Measurements from ENCODE around the gene VPS16.
"Not testable (repeated sequence)": the region's sequence is repeated elsewhere in the genome, so short reads cannot be mapped to it uniquely, and the experiment has no call there.

VPS16 gene

GRCh38 chr20:2807019-2807418 lies 33.5 kb upstream of the VPS16 start:
- DNase-seq (ENCODE audit: low read depth in 2 of 2), result no peak

GRCh38 chr20:2807929-2808328 lies 32.6 kb upstream of the VPS16 start:
- not testable (repeated sequence) for DNase-seq (ENCODE audit: low read depth in 2 of 2)

- no peak for DNase-seq (ENCODE audit: low read depth in 2 of 2)
These were observed 30.9 kb upstream of the VPS16 start for GRCh38 chr20:2809690-2810089.

GRCh38 chr20:2812189-2812588 lies 28.4 kb upstream of the VPS16 start:
- DNase-seq (ENCODE audit: low read depth in 2 of 2), result no peak

GRCh38 chr20:2814076-2814475 lies 26.5 kb upstream of the VPS16 start:
- DNase-seq (ENCODE audit: low read depth in 2 of 2), result no peak

GRCh38 chr20:2814587-2815051 lies 25.9 kb upstream of the VPS16 start, which contains the start of gene C20orf141:
TSS of gene C20orf141 (plus strand) at chr20:2814987. CDS start at chr20:2815185, 198 bp downstream.
- DNase-seq (ENCODE audit: low read depth in 2 of 2), result no peak

GRCh38 chr20:2815242-2815900 lies 25.2 kb upstream of the VPS16 start:
- no peak for DNase-seq (ENCODE audit: low read depth in 2 of 2)

GRCh38 chr20:2816030-2816582 lies 24.4 kb upstream of the VPS16 start, which contains the start of gene TMEM239:
TSS of gene TMEM239 (plus strand) at chr20:2816364. CDS start at chr20:2816555, 191 bp downstream.
- DNase-seq (ENCODE audit: low read depth in 2 of 2), result no peak

GRCh38 chr20:2816583-2817340 lies 23.8 kb upstream of the VPS16 start:
- DNase-seq (ENCODE audit: low read depth in 2 of 2), result no peak

- DNase-seq (ENCODE audit: low read depth in 2 of 2), result no peak
These were observed 23.2 kb upstream of the VPS16 start for GRCh38 chr20:2817341-2817726.

- no peak for DNase-seq (ENCODE audit: low read depth in 2 of 2)
These were observed 22.5 kb upstream of the VPS16 start for GRCh38 chr20:2817891-2818595.

- no peak for DNase-seq (ENCODE audit: low read depth in 2 of 2)
These were observed 20.3 kb upstream of the VPS16 start for GRCh38 chr20:2820084-2820895.

- DNase-seq (ENCODE audit: low read depth in 2 of 2), result no peak
These were observed 19.4 kb upstream of the VPS16 start for GRCh38 chr20:2820896-2821869.

GRCh38 chr20:2822073-2822472 lies 18.5 kb upstream of the VPS16 start:
- no peak for DNase-seq (ENCODE audit: low read depth in 2 of 2)

- no peak for DNase-seq (ENCODE audit: low read depth in 2 of 2)
These were observed 14.8 kb upstream of the VPS16 start for GRCh38 chr20:2825761-2826160.

- no peak for DNase-seq (ENCODE audit: low read depth in 2 of 2)
These were observed 13.9 kb upstream of the VPS16 start for GRCh38 chr20:2826655-2827054.

GRCh38 chr20:2829376-2829775 lies 11.2 kb upstream of the VPS16 start:
- DNase-seq (ENCODE audit: low read depth in 2 of 2), result no peak

- DNase-seq (ENCODE audit: low read depth in 2 of 2), result not testable (repeated sequence)
These were observed 9.3 kb upstream of the VPS16 start for GRCh38 chr20:2831206-2831605.

- DNase-seq (ENCODE audit: low read depth in 2 of 2), result no peak
These were observed 6.8 kb upstream of the VPS16 start for GRCh38 chr20:2833761-2834160.

All from stimulated activated CD8-positive, alpha-beta memory T cell treated with anti-CD3 and anti-CD28 coated beads, Interleukin-15, amount 100 ng/mL, for 4 hours (primary cell).